ENCODE results near the gene RHCG.

DNA sequence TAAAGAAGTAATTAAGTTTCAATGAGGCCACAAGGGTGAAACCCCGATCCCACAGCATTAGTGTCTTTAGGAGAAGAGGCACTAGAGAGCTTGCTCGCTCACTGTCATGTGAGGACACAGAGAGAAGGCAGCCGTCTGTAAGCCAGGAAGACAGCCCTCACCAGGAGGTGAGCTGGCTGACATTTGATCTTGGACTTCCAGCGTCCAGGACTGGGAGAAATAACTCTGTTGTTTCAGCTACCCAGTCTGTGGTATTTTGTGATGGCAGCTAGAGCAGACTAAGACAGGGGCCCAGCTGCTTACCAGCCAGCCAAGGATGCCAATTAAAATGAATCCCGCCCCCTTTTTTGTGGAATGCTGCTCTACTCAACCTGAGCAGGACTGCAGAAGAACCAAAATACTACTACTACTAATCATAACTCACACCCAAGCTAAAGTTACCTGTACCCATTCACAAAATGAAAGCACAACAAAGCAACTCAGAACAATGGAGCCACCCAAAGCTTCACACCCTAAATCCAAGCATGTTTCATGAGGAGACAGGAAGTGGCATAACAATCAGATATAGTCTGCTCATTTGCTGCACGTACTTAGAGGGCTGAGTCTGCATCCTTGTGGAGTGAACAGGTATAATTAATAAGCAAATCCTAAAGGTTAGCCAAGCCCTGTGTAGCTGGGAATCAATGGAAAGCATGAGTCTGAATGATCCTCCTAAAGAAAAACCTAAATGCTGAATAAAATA is 35.6 kb upstream of the RHCG start:
- TF ChIP-seq, protein P1, sequence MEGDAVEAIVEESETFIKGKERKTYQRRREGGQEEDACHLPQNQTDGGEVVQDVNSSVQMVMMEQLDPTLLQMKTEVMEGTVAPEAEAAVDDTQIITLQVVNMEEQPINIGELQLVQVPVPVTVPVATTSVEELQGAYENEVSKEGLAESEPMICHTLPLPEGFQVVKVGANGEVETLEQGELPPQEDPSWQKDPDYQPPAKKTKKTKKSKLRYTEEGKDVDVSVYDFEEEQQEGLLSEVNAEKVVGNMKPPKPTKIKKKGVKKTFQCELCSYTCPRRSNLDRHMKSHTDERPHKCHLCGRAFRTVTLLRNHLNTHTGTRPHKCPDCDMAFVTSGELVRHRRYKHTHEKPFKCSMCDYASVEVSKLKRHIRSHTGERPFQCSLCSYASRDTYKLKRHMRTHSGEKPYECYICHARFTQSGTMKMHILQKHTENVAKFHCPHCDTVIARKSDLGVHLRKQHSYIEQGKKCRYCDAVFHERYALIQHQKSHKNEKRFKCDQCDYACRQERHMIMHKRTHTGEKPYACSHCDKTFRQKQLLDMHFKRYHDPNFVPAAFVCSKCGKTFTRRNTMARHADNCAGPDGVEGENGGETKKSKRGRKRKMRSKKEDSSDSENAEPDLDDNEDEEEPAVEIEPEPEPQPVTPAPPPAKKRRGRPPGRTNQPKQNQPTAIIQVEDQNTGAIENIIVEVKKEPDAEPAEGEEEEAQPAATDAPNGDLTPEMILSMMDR (IDR thresholded peaks at IDR 0.05; ENCODE audit: low read length) = no peak
- no peak for TF ChIP-seq EZH2 (optimal IDR thresholded peaks at IDR 0.05; ENCODE audit: low read depth, low read length)
- no peak for TF ChIP-seq EZH2phosphoT487 (IDR thresholded peaks at IDR 0.05; ENCODE audit: low read length)
